SK-N-SH (cell line): Measurements from ENCODE around the gene ARMC6.

Experiments used
- FOXM1 ChIP-seq: IDR thresholded peaks from 2 replicates; pipeline ENCODE4 v1.4.0; 2012; ENCODE audit warnings: low read depth, mild to moderate bottlenecking
- GABPA ChIP-seq: IDR thresholded peaks from 2 replicates; pipeline ENCODE4 v1.4.0; 2012; ENCODE audit warnings: low read depth, mild to moderate bottlenecking
- JUND ChIP-seq: IDR thresholded peaks from 2 replicates; pipeline ENCODE4 v1.4.0; 2012
- POLR2AphosphoS5 ChIP-seq: IDR thresholded peaks from 2 replicates; pipeline ENCODE4 v1.6.1; 2012; ENCODE audit warnings: low read depth, low read length
- RCOR1 ChIP-seq: fragments of 150-350 bp; IDR thresholded peaks from 2 replicates; pipeline ENCODE4 v1.6.1; 2017; ENCODE audit warnings: antibody characterized with exemption, low read length
- SMC3 ChIP-seq: IDR thresholded peaks from 2 replicates; pipeline ENCODE4 v1.6.1; 2012; ENCODE audit warnings: low read depth, low read length, improper control_type of control experiment
- TCF12 ChIP-seq: IDR thresholded peaks from 2 replicates; pipeline ENCODE4 v1.4.0; 2012
- YY1 ChIP-seq: IDR thresholded peaks from 2 replicates; pipeline ENCODE4 v1.4.0; 2012; ENCODE audit warnings: low read depth, mild to moderate bottlenecking
- TF ChIP-seq, protein P1 (sequence below): fragments of 200-600 bp; sonication (generic); IDR thresholded peaks from 2 replicates; pipeline ENCODE4 v1.6.1; 2017; ENCODE audit warnings: antibody characterized with exemption, mild to moderate bottlenecking, moderate library complexity
- TF ChIP-seq, protein P2 (sequence below): fragments of 150-350 bp; IDR thresholded peaks from 2 replicates; pipeline ENCODE4 v1.6.1; 2017; ENCODE audit warnings: antibody characterized with exemption, low read length, low read depth, borderline replicate concordance
- TF ChIP-seq, protein P3 (sequence below): IDR thresholded peaks from 2 replicates; pipeline ENCODE4 v1.4.0; 2012; ENCODE audit warnings: low read depth, borderline replicate concordance
- TF ChIP-seq, protein P4 (sequence below): IDR thresholded peaks from 2 replicates; pipeline ENCODE4 v1.6.1; 2012; ENCODE audit warnings: mild to moderate bottlenecking, low read depth, low read length, moderate library complexity

DNA sequence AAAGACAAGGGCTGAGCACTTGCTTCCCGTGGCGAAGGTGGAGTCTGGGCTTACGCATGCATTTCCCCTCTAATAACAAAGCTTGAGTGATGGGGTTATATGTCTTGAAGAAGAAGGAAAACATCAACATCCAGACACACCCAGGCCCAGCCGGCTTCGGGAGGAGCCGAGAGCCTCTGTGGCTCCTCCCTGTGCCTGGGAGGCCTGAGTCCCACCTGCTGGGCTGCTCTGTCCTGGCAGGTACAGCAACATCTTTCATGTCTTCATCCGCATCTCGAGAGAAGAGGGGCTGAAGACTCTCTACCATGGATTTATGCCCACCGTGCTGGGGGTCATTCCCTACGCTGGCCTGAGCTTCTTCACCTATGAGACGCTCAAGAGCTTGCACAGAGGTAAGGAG lies 74.3 kb downstream of the ARMC6 start:
- TF ChIP-seq, protein P1, sequence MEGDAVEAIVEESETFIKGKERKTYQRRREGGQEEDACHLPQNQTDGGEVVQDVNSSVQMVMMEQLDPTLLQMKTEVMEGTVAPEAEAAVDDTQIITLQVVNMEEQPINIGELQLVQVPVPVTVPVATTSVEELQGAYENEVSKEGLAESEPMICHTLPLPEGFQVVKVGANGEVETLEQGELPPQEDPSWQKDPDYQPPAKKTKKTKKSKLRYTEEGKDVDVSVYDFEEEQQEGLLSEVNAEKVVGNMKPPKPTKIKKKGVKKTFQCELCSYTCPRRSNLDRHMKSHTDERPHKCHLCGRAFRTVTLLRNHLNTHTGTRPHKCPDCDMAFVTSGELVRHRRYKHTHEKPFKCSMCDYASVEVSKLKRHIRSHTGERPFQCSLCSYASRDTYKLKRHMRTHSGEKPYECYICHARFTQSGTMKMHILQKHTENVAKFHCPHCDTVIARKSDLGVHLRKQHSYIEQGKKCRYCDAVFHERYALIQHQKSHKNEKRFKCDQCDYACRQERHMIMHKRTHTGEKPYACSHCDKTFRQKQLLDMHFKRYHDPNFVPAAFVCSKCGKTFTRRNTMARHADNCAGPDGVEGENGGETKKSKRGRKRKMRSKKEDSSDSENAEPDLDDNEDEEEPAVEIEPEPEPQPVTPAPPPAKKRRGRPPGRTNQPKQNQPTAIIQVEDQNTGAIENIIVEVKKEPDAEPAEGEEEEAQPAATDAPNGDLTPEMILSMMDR: no peak
- TF ChIP-seq, protein P2, sequence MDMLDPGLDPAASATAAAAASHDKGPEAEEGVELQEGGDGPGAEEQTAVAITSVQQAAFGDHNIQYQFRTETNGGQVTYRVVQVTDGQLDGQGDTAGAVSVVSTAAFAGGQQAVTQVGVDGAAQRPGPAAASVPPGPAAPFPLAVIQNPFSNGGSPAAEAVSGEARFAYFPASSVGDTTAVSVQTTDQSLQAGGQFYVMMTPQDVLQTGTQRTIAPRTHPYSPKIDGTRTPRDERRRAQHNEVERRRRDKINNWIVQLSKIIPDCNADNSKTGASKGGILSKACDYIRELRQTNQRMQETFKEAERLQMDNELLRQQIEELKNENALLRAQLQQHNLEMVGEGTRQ: no peak
- no peak for TF ChIP-seq YY1
- TF ChIP-seq, protein P3, sequence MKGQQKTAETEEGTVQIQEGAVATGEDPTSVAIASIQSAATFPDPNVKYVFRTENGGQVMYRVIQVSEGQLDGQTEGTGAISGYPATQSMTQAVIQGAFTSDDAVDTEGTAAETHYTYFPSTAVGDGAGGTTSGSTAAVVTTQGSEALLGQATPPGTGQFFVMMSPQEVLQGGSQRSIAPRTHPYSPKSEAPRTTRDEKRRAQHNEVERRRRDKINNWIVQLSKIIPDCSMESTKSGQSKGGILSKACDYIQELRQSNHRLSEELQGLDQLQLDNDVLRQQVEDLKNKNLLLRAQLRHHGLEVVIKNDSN: no peak
- no peak for TF ChIP-seq JUND
- TF ChIP-seq RCOR1: no peak
- TF ChIP-seq, protein P4, sequence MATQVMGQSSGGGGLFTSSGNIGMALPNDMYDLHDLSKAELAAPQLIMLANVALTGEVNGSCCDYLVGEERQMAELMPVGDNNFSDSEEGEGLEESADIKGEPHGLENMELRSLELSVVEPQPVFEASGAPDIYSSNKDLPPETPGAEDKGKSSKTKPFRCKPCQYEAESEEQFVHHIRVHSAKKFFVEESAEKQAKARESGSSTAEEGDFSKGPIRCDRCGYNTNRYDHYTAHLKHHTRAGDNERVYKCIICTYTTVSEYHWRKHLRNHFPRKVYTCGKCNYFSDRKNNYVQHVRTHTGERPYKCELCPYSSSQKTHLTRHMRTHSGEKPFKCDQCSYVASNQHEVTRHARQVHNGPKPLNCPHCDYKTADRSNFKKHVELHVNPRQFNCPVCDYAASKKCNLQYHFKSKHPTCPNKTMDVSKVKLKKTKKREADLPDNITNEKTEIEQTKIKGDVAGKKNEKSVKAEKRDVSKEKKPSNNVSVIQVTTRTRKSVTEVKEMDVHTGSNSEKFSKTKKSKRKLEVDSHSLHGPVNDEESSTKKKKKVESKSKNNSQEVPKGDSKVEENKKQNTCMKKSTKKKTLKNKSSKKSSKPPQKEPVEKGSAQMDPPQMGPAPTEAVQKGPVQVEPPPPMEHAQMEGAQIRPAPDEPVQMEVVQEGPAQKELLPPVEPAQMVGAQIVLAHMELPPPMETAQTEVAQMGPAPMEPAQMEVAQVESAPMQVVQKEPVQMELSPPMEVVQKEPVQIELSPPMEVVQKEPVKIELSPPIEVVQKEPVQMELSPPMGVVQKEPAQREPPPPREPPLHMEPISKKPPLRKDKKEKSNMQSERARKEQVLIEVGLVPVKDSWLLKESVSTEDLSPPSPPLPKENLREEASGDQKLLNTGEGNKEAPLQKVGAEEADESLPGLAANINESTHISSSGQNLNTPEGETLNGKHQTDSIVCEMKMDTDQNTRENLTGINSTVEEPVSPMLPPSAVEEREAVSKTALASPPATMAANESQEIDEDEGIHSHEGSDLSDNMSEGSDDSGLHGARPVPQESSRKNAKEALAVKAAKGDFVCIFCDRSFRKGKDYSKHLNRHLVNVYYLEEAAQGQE: no peak
- TF ChIP-seq GABPA: no peak
- no peak for TF ChIP-seq POLR2AphosphoS5
- TF ChIP-seq FOXM1: no peak
- TF ChIP-seq TCF12: no peak
- no peak for TF ChIP-seq SMC3
